HPDE6-E6E7 (cell line): Measurements from ENCODE around the gene CEACAM19.
"Not testable (repeated sequence)": the region's sequence is repeated elsewhere in the genome, so short reads cannot be mapped to it uniquely, and the experiment has no call there.

Experiments used
- DNase-seq: peaks from one replicate; pipeline ENCODE4 v3.0.0; 2011; ENCODE audit warnings: missing footprints; ENCODE audit errors: extremely low spot score

CEACAM19 gene

DNA sequence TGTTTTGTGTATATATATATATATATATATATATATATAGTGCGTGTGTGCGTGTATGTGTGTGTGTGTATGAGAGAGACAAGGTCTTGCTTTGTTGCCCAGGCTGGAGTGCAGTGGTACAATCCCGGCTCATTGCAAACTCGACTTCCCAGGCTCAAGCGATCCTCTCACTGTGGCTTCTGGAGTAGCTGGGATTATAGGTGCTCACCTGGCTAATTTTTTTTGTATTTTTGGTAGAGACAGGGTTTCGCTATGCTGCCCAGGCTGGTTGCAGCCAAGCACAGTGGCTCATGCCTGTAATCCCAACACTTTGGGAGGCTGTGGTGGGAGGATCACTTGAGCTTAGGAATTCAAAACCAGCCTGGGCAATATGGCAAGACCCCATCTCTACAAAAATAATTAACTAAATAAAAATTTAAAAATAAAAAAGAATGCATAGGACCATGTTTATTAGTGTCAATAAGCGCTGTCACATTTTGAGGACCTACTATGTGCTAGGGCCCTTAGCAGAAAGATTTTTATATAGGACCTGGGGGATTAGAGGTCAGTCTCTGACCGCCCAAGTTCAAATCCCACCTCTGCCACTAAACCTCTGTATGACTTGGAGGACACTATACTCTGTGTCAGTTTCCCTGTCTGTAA lies 25.8 kb upstream of the CEACAM19 start:
- no peak for DNase-seq

DNA sequence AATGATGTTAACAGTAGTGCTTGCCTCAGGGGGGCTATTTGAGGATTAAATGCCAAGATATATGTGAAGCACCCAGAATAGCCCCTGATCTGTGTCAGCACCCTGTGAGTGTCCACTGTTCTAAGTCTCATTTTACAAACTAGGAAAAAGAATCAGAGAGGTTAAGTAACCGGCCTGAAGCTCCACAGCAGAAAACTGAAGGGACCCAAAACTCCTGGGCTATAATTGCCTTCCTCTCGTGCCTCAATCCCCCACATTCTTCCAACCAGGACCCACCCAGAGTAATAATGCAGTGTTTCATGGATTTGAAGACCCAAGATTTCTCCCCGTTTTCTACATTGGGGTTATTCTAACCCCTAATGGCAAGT lies 25.2 kb upstream of the CEACAM19 start:
- no peak for DNase-seq

DNA sequence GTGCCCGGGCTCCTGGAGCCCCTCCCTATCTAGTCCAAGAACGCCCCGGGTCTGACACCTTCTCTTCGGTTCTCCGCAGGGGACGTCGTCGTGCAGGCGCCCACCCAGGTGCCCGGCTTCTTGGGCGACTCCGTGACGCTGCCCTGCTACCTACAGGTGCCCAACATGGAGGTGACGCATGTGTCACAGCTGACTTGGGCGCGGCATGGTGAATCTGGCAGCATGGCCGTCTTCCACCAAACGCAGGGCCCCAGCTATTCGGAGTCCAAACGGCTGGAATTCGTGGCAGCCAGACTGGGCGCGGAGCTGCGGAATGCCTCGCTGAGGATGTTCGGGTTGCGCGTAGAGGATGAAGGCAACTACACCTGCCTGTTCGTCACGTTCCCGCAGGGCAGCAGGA lies 24.1 kb upstream of the CEACAM19 start:
- DNase-seq, result no peak

DNA sequence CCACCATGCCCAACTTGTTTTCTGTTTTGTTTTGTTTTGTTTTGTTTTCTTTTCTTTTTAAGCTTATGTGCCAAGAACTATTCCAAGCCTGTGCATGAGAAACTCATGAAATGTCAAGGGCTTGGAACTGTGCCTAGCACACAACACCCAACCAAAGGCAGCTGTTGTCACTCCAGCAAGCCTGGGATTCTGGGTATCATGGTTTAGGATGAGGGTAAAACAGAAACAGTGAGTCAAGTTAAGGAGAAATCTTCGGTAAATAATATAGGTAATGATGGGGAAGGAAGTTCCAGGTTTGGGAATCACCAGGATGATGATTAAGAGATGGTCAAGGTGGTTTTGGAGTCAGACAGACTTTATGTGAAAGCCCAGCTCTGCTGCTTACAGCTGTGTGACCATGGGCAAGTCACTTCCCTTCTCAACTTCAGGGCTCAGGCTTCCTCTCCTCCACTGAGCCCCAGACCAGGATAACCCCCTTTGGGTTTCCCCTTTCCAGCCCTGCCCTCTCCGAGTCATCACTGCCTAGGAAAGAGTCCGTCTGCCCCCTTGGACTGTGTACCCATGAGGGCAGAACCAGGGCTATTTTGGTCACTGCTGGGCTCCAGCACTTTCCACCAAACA lies 22.5 kb upstream of the CEACAM19 start:
- DNase-seq, result no peak

DNA sequence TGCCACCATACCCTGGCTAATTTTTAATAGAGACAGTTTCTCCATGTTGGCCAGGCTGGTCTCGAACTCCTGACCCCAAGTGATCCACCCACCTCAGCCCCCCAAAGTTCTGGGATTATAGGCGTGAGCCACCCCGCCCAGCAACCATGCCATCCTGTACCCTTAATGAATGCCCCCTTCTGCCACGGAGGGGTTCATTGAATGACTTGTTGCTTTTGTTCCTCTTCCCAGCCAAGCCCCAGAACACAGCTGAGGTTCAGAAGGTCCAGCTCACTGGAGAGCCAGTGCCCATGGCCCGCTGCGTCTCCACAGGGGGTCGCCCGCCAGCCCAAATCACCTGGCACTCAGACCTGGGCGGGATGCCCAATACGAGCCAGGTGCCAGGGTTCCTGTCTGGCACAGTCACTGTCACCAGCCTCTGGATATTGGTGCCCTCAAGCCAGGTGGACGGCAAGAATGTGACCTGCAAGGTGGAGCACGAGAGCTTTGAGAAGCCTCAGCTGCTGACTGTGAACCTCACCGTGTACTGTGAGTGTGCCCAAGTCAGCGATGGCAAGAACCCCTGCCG lies 21.6 kb upstream of the CEACAM19 start:
- no peak for DNase-seq

DNA sequence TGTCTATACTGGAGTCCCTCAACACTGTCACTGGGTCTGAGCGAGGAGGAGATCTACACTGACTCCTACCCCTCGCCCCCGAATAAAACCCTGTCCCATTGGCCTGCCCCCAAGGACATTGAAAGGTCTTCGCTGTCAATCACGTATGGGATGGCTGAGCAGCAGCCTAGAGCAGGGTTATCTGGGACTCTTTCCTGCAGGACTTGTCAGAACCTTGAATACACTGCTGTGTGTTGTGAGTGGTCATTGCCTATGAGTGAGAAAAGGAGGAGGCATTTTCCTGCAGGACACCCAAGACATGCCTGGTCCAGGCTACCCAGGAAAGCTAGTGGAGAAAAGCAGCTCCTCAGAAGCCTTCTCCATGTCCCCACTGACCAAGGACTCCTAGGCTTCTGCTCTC lies 17.9 kb upstream of the CEACAM19 start:
- no peak for DNase-seq

DNA sequence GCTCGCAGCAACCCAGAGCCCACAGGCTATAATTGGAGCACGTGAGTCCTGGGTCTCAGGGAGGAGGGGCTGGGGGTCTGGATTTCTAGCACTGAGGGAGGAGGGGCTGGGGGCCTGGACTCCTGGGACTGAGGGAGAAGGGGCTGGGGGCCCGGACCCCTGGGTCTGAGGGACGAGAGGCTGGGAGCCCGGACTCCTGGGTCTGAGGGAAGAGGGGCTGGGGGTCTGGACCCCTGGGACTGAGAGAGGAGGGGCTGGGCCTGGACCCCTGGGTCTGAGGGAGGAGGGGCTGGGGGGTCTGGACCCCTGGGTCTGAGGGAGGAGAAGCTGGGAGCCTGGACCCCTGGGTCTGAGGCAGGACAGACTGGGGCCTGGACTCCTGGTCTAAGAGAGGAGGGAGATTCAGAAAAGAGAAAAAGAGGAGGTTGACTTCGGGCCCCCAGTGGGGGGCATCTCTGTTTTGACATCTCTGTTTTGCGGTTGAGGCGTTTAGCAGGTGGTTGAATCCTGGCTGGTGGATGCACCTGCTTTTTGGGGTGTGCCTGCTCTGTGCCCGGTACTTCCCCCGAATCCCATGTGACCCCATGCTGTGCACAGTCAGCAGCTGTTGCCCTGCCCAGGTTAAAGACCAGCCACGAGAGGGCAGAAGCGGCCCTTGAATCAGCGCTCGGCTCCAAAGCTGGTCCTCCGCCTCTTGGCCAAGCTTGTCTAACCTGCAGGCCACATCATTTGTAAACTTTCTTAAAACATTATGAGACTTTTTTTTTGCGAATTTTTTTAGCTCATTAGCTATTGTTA lies 17.1 kb upstream of the CEACAM19 start:
- DNase-seq, result no peak

DNA sequence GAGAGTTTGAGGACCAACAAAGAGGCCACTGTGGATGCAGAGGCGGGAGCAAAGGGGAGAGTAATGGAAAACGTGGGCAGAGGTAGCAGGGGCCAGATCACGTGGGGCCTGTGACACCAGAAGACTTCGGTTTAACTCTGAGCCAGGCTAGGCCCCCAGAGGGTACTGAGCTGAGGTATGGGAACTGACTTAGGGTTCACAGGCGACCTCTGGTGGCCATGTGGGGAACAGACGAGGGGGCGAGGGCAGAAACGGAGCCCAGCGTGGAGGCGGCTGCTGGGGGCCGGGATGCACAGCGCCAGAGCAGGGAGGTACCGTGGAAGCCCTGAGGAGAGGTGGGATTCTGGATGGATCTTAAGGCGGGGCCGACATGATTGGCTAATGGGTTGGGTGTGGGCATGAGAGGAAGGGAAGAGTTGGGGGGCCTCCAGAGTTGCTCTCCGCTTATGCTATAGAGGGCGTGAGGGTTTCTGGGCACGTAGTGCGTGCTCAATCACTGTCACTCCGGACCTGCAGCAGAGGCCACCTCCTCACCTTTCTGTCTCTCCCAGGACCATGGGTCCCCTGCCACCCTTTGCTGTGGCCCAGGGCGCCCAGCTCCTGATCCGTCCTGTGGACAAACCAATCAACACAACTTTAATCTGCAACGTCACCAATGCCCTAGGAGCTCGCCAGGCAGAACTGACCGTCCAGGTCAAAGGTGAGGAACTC lies 13.9 kb upstream of the CEACAM19 start:
- DNase-seq, result peak; percentile 49

DNA sequence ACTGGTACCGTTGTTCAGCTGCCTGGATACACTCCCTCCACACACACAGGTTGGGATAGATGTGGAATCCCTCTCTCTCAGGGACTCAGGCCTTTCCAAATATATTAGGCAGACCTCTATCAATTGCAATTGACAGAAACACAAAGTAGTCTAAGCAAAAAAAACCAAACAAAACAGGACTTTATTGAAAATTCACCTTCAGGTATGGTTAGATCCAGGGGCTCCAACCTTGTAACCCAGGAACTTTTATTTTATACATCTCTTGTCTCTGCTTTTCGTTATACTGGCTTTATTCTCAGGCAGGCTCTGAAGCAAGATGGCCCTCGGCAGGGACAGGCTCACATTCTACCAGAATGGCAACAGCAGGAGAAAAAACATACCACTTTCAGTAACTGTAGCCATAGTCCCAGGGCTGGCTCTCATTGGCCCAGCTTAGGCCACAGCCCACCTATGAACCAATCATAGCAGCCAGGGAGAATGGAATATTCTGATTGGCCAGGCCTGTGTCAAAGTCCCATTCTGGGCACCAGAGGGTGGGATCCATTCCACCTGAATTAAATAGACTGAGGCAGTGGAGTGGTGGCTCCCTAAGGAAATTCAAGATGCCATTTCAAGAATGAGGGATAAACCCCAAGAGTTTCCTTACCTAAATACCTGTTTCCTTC lies 13.1 kb upstream of the CEACAM19 start:
- DNase-seq, result no peak

DNA sequence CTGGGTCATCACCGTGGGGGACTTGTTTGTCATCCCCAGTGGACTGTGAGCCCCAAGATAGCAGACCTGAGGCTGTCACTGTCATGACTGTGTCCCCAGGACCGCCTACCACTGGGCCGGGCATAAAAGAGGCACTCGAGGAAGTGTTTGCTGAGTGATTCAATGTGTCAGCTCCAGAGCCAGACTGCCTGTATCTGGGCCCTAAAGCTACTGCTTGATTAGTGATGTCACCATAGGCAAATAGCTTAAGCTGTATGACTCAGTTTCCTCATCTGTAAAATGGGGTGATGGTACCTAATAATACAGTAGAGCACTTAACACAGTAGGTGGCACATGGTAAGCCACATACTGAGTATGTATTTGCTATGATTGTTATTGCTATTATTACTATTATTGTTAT lies 11.2 kb upstream of the CEACAM19 start:
- DNase-seq, result no peak

DNA sequence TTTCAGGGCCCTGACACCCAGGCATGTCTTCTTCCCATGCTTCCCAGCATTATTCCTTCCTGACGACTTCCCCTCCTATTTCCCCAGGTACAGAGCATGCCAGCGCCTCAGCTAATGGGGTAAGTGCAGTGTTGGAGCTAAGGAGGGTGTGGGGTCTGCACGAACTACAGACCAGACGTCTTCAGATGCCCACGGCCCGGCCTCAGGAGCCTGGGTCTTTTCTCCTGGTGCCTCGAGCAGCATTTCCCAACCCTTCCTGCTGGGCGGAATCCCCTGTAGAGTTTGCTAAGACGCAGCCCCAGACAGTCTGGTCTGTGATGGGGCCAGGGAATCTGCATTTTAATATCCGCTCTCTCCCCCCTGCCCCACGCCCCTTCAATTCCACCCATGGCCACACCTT lies 10.1 kb upstream of the CEACAM19 start:
- DNase-seq, result no peak

DNA sequence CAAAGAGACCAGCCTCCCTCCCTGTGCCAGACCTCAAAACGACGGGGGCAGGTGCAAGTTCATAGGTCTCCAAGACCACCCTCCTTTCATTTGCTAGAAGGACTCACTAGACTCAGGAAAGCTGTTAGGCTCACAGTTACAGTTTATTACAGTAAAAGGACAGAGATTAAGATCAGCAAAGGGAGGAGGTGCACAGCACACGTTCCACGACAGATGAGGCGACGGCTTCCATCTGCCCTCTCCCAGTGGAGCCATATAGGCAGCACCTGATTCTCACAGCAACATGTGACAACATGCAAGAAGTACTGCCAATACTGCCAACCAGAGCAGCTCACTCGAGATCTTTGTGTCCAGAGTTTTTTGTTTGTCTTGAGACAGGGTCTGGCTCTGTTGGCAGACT lies 9.4 kb upstream of the CEACAM19 start:
- no peak for DNase-seq

DNA sequence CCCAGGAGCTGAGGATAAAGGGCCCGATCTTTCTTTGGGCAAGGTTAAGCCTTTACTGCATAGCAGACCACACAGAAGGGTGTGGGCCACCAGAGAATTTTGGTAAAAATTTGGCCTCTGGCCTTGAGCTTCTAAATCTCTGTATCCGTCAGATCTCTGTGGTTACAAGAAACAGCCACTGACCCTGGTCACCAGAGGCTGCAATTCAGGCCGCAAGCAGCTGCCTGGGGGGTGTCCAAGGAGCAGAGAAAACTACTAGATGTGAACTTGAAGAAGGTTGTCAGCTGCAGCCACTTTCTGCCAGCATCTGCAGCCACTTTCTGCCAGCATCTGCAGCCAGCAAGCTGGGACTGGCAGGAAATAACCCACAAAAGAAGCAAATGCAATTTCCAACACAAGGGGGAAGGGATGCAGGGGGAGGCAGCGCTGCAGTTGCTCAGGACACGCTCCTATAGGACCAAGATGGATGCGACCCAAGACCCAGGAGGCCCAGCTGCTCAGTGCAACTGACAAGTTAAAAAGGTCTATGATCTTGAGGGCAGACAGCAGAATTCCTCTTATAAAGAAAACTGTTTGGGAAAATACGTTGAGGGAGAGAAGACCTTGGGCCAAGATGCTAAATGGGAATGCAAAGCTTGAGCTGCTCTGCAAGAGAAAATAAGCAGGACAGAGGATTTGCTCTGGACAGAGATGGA lies 8.4 kb upstream of the CEACAM19 start:
- no peak for DNase-seq

DNA sequence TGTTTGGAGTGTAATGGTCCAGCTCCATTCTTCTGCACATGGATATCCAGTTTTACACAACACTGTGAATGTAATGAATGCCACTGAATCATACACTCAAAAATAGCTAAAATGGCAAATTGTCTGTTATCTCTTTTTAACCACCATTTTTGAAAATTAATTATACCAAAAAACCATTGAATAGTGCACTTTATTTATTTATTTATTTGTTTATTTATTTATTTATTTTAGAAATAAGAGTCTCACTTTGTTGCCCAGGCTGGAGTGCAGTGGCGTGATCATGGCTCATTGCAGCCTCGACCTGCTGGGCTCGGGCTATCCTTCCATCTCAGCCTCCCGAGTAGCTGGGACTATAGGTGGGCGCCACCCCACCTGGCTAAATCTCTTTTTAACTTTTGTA lies 7.3 kb upstream of the CEACAM19 start:
- DNase-seq, result no peak

DNA sequence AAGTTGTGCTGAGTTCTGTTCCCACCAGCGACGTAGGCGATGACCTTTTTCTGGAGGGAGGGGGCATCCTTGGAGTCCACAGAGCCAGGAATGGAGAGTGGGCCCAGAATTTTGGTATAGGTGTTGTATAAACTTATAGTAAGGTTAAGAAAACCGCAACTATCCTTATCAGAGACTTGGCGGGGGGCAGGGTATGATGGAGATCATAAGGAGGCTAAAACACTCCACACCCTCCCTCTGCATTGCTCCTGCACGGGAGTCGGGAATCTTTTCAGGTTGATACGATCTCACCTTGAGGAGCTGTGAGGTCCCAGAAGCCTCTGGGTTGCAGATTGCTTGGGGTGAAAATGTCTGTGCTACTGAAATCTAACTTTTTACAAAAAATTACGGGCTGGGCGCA lies 6.3 kb upstream of the CEACAM19 start:
- DNase-seq, result no peak

DNA sequence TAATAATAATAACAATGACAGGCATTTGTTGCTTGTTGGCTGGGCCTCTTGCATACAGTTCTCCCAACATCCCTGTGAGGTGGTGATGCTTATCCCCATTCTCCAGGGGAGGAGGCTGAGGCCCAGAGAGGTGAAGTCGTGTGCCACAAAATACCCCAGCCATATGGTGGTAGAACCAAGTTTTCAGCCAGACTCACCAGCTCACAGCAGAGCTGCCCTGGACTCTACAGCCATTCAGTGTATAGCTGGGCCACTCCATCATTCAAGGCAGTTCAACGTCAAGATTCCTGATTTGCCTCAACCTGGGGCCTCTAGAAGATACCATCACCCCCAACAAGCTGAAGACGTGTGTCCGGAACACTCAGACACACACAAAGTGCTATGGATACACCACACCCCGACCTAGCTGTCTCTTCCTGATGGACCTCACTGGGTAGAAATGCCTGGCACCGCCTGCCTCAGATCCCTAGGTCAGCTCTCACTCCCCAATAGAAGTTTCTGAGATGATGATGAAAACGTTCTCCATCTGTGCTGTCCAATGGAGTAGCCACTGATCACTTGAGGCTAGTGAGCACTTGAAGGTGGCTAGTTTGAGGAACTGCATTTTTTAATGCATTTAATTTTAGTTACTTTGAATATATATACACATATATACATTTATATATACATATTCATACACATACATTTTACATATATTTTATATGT lies 4.3 kb upstream of the CEACAM19 start:
- DNase-seq, result no peak

DNA sequence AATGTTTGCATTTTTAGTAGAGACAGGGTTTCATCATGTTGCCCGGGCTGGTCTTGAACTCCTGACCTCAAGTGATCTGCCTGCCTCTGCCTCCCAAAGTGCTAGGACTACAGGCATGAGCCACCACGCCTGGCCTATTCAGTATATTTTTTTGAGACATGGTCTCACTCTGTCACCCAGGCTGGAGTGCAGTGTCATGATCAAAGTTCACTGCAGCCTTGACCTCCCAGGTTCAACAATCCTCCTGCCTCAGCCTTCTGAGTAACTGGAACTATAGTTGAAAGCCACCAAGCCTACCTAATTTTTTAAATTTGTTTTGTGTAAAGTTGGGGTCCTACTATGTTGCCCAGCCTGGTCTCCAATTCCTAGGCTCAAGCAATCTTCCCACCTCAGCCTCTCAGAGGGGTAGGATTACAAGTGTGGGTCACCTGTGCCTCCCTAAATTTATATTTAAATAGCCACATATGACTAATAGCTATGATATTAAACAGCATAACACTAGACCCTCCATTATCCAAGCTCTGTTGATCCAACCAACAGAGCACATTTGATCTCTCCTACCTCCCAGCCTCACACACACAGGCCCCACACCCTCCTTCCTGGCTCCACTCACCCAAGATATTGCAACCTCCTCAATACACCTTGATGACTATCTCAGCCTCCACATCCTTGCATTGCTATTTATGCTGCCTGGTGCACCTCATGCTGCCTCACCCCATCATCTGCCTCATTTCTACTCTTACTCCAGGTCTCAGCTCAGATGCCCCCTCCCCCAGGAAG lies 2.1 kb upstream of the CEACAM19 start:
- DNase-seq, result no peak

DNA sequence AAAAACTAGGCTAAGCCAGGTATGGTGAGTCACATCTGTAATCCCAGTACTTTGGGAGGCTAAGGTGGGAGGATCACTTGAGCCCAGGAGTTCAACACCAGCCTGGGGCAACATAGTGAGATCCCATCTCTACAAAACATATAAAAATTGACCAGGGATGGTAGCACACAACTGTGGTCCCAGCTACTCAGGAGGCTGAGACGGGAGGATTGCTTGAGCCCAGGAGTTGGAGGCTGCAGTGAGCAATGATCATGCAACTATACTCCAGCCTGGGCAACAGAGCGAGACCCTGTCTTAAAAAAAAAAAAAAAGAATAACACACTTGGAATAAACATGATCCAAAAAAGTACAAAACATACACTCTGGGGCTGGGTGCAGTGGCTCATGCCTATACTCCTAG lies 1.3 kb upstream of the CEACAM19 start:
- DNase-seq, result not testable (repeated sequence)

DNA sequence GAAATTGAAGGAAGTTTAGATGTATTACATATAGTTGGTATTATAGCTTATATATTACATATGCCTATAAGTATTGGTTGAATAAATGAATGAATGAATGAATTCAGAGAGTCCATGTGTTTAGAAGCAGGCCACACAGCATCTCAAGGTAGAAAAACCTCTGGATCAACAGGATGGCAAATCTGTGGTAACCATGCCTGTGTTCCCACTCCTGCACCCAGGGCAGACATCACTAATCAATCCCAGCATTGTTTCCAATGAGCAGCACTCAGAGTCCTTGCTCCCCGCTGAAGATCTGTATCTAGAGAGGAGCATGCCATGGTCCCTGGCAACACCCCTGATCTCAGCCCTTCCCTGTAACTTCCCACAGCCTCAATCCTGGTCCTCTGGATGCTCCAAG lies 944 bp downstream of the CEACAM19 start:
- DNase-seq, result no peak

DNA sequence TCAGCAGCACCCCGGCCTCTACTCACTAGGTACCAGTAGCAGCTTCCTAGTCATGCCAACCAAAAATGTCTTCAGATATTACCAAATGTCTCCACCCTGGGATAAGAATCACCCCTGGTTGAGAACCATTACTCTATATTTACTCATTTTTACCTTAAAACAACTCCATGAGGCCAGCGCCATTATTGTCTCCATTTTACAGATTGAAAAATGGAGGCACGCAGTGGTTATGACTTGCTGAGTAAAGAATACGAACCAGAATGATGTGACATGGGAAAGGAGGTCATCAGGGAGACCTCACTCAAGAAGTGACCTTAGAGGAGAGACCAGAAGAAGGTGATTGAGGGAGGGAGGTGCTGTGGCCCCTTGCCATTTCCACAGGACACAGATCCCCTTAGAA lies 2.2 kb downstream of the CEACAM19 start:
- DNase-seq, result no peak
